ENCODE measurements around the gene GRID2. TPM values are rescaled to one million over a fixed set of nuclear protein-coding genes. Genes with fewer than 3 reads are reported as not detected.

GRID2 gene
- 0.17 and 0.74 TPM in 2 replicates for total RNA-seq (ENCODE audit: low replicate concordance)

GRCh38 chr4:92303621-92304027, at the start of gene GRID2:
GRID2 (plus strand) TSS chr4:92303966.
- H3K9ac ChIP-seq = no peak within 1 kb of the TSS
- Mint-ChIP-seq H3K36me3 (no peaks in the 10 kb centered on the region), H3K27ac (peak within 1 kb of the TSS; percentile 29), H3K27me3 (ENCODE audit: insufficient read depth, low read depth) (peaks cover 9% of the 10 kb centered on the region), H3K4me1 (peaks cover 19% of the 10 kb centered on the region), H3K9me3 (no peaks in the 10 kb centered on the region), H3K4me3 (peak within 1 kb of the TSS; percentile 92)
- peak within 1 kb of the TSS; percentile 61 for H3K4me3 ChIP-seq
- no peak for TF ChIP-seq EZH2 (IDR thresholded peaks at IDR 0.05)
- no peak for TF ChIP-seq EZH2phosphoT487 (IDR thresholded peaks at IDR 0.05)
- TF ChIP-seq CTCF (IDR thresholded peaks at IDR 0.05) = no peak
- peak; percentile 75 for DNase-seq (ENCODE audit: low spot score)
- peaks cover 6% of the 10 kb centered on the region for H4K20me1 ChIP-seq (ENCODE audit: low read depth)
- H3K27me3 ChIP-seq = peaks cover 53% of the 10 kb centered on the region
- peak within 1 kb of the TSS; percentile 98 for H2AFZ ChIP-seq (replicated peaks)
- peak within 1 kb of the TSS; percentile 90 for H3K4me2 ChIP-seq
- H3K36me3 ChIP-seq = no peaks in the 10 kb centered on the region
- H3K9me3 ChIP-seq (ENCODE audit: low read depth) = no peaks in the 10 kb centered on the region
- peaks cover 13% of the 10 kb centered on the region for H3K4me1 ChIP-seq
- H3F3A ChIP-seq (ENCODE audit: low read depth) = peaks cover 38% of the 10 kb centered on the region
- no peaks in the 10 kb centered on the region for H3K79me2 ChIP-seq (ENCODE audit: low read depth)
- H3K27ac ChIP-seq = no peak within 1 kb of the TSS

- H2AFZ ChIP-seq (replicated peaks) = no peak overlapping the region
- DNase-seq (ENCODE audit: low spot score) = no peak
- H3K4me2 ChIP-seq = no peak overlapping the region
- H3K9me3 ChIP-seq (ENCODE audit: low read depth) = no peaks in the 10 kb centered on the region
- no peaks in the 10 kb centered on the region for H3K79me2 ChIP-seq (ENCODE audit: low read depth)
- H3K4me1 ChIP-seq = no peaks in the 10 kb centered on the region
- H3K27ac ChIP-seq = no peak overlapping the region
- no peak overlapping the region for H3K4me3 Mint-ChIP-seq
- no peaks in the 10 kb centered on the region for H3K4me1 Mint-ChIP-seq
- no peaks in the 10 kb centered on the region for H3K27me3 Mint-ChIP-seq (ENCODE audit: insufficient read depth, low read depth)
- H3K9ac ChIP-seq = no peak overlapping the region
- TF ChIP-seq EZH2 (IDR thresholded peaks at IDR 0.05) (no peak), CTCF (IDR thresholded peaks at IDR 0.05) (no peak), EZH2phosphoT487 (IDR thresholded peaks at IDR 0.05) (no peak)
- no peaks in the 10 kb centered on the region for H3K27me3 ChIP-seq
- H3F3A ChIP-seq (ENCODE audit: low read depth) = no peaks in the 10 kb centered on the region
- no peak overlapping the region for H3K27ac Mint-ChIP-seq
- no peak overlapping the region for H3K4me3 ChIP-seq
- no peaks in the 10 kb centered on the region for H3K36me3 Mint-ChIP-seq
- no peaks in the 10 kb centered on the region for H3K36me3 ChIP-seq
- peaks cover 23% of the 10 kb centered on the region for H3K9me3 Mint-ChIP-seq
- no peaks in the 10 kb centered on the region for H4K20me1 ChIP-seq (ENCODE audit: low read depth)
Observed at GRCh38 chr4:92253986-92254671, 49.6 kb upstream of the GRID2 start.

- no peaks in the 10 kb centered on the region for H3K4me1 ChIP-seq
- Mint-ChIP-seq H3K36me3 (no peaks in the 10 kb centered on the region), H3K4me3 (no peak overlapping the region), H3K27me3 (ENCODE audit: insufficient read depth, low read depth) (no peaks in the 10 kb centered on the region), H3K9me3 (peaks cover 23% of the 10 kb centered on the region), H3K4me1 (no peaks in the 10 kb centered on the region), H3K27ac (no peak overlapping the region)
- H2AFZ ChIP-seq (replicated peaks) = no peak overlapping the region
- no peaks in the 10 kb centered on the region for H3K36me3 ChIP-seq
- H3F3A ChIP-seq (ENCODE audit: low read depth) = no peaks in the 10 kb centered on the region
- H3K9ac ChIP-seq = no peak overlapping the region
- H3K4me3 ChIP-seq = no peak overlapping the region
- no peak for TF ChIP-seq CTCF (IDR thresholded peaks at IDR 0.05)
- TF ChIP-seq EZH2 (IDR thresholded peaks at IDR 0.05) = no peak
- no peak for TF ChIP-seq EZH2phosphoT487 (IDR thresholded peaks at IDR 0.05)
- no peak for DNase-seq (ENCODE audit: low spot score)
- no peaks in the 10 kb centered on the region for H4K20me1 ChIP-seq (ENCODE audit: low read depth)
- no peak overlapping the region for H3K4me2 ChIP-seq
- H3K27ac ChIP-seq = no peak overlapping the region
- H3K27me3 ChIP-seq = no peaks in the 10 kb centered on the region
- no peaks in the 10 kb centered on the region for H3K9me3 ChIP-seq (ENCODE audit: low read depth)
- H3K79me2 ChIP-seq (ENCODE audit: low read depth) = no peaks in the 10 kb centered on the region
Observed at GRCh38 chr4:92254767-92255442, 48.9 kb upstream of the GRID2 start.
